H1 (cell line): ENCODE data around the gene DNAJC11. TPM values are rescaled to one million over a fixed set of nuclear protein-coding genes. Genes with fewer than 3 reads are reported as not detected.

Experiments used
- CTCF ChIA-PET: fragments of 300-600 bp; sonication (Branson Sonifier 250); formaldehyde crosslinking; loops from one replicate; lab custom pipeline; 2021; ENCODE audit not compliant: partially characterized antibody; lab: Charles Lee
- POLR2A ChIA-PET: fragments of 300-600 bp; sonication (Branson Sonifier 250); formaldehyde crosslinking; loops from one replicate; lab custom pipeline; 2021; ENCODE audit warnings: inconsistent platforms; ENCODE audit not compliant: partially characterized antibody; lab: Charles Lee
- DNase-seq, 2 experiments: peaks; one replicate each; pipeline versions ENCODE4 v3.0.0 to v3.0.0-alpha.2; 2010 to 2022; ENCODE audit warnings: low spot score in 2 of 2, low read depth in 1 of 2, mixed read lengths in 1 of 2
- FAIRE-seq: peaks from 2 replicates; lab custom pipeline; 2011; peaks lifted over from hg19 to GRCh38; lab: Jason Lieb, UNC
- H2AFZ ChIP-seq: 2 replicates; pipeline ENCODE4 v1.8.1; 2012; ENCODE audit warnings: low read length, inconsistent platforms
- H2AK5ac ChIP-seq: 2 replicates; pipeline ENCODE4 v1.6.1; 2013; ENCODE audit warnings: low read depth, low read length
- H2BK120ac ChIP-seq: replicated peaks from 2 replicates; pipeline ENCODE3; 2013; ENCODE audit warnings: low read depth, low read length, inconsistent platforms
- H2BK12ac ChIP-seq: 2 replicates; pipeline ENCODE4 v1.6.1; 2013; ENCODE audit warnings: low read depth, low read length
- H2BK15ac ChIP-seq: 2 replicates; pipeline ENCODE4 v1.6.1; 2013; ENCODE audit warnings: low read length
- H2BK20ac ChIP-seq: 2 replicates; pipeline ENCODE4 v1.6.1; 2013; ENCODE audit warnings: low read length
- H2BK5ac ChIP-seq: 2 replicates; pipeline ENCODE4 v1.6.1; 2013; ENCODE audit warnings: low read depth, low read length
- H3K14ac ChIP-seq: 2 replicates; pipeline ENCODE4 v1.6.1; 2013; ENCODE audit warnings: inconsistent platforms; ENCODE audit not compliant: insufficient read length
- H3K18ac ChIP-seq: 2 replicates; pipeline ENCODE4 v1.6.1; 2013; ENCODE audit warnings: low read length; ENCODE audit errors: extremely low read depth
- H3K23ac ChIP-seq: 2 replicates; pipeline ENCODE4 v1.6.1; 2013; ENCODE audit warnings: inconsistent platforms; ENCODE audit not compliant: insufficient read length
- H3K23me2 ChIP-seq: 2 replicates; pipeline ENCODE4 v1.6.1; 2013; ENCODE audit warnings: low read depth, low read length
- H3K27ac ChIP-seq: 2 replicates; pipeline ENCODE4 v1.6.1; 2011; ENCODE audit warnings: low read depth, low read length, inconsistent platforms
- H3K27me3 ChIP-seq, 4 experiments: replicated peaks in 1 of 4; 1 replicate in 1 of 4; 2 replicates in 3 of 4; pipeline versions ENCODE4 v1.6.1 to v1.8.1; 2011 to 2013; ENCODE audit warnings: low read length in 3 of 4, mild to moderate bottlenecking in 3 of 4, inconsistent platforms in 2 of 4, mixed read lengths in 2 of 4, moderate library complexity in 1 of 4; ENCODE audit not compliant: control insufficient read depth in 3 of 4, insufficient read depth in 3 of 4; ENCODE audit errors: extremely low read depth in 1 of 4
- H3K36me3 ChIP-seq, 4 experiments: 2 replicates each; pipeline versions ENCODE4 v1.6.1 to v1.8.1; 2011 to 2013; ENCODE audit warnings: mild to moderate bottlenecking in 4 of 4, low read length in 3 of 4, moderate library complexity in 2 of 4, control low read depth in 1 of 4, inconsistent platforms in 1 of 4; ENCODE audit not compliant: insufficient read depth in 4 of 4, control insufficient read depth in 2 of 4
- H3K4ac ChIP-seq: replicated peaks from 2 replicates; pipeline ENCODE3; 2013; ENCODE audit warnings: low read length, low read depth, mixed read lengths, inconsistent platforms; ENCODE audit not compliant: insufficient read length
- H3K4me1 ChIP-seq, 4 experiments: replicated peaks in 1 of 4; 1 replicate in 1 of 4; 2 replicates in 3 of 4; pipeline versions ENCODE4 v1.6.1 to v1.8.1; 2011 to 2013; ENCODE audit warnings: low read length in 3 of 4, inconsistent platforms in 2 of 4, mixed read lengths in 1 of 4; ENCODE audit not compliant: insufficient read depth in 4 of 4, control insufficient read depth in 3 of 4
- H3K4me2 ChIP-seq, 2 experiments: 2 replicates each; pipeline versions ENCODE4 v1.6.1 to v1.8.1; 2011 to 2013; ENCODE audit warnings: low read depth in 2 of 2, low read length in 2 of 2, control low read depth in 1 of 2, inconsistent platforms in 1 of 2, mild to moderate bottlenecking in 1 of 2; ENCODE audit not compliant: insufficient read depth in 1 of 2
- H3K4me3 ChIP-seq, 4 experiments: fragments of 200-600, 300-600 bp in 1 of 4; sonication (generic), shearing (Covaris generic), sonication (Bioruptor Twin) in 1 of 4; 2 replicates each; pipeline versions ENCODE4 v1.5.1 to v1.8.1; 2011 to 2016; ENCODE audit warnings: low read length in 4 of 4, low read depth in 3 of 4, control low read depth in 2 of 4, inconsistent platforms in 2 of 4, mild to moderate bottlenecking in 2 of 4, mixed read lengths in 1 of 4, moderate library complexity in 1 of 4; ENCODE audit not compliant: insufficient read depth in 2 of 4; ENCODE audit errors: extremely low read depth in 1 of 4
- H3K56ac ChIP-seq: replicated peaks from 2 replicates; pipeline ENCODE3; 2013; ENCODE audit warnings: low read depth, mild to moderate bottlenecking, mixed read lengths, low read length, inconsistent platforms; ENCODE audit not compliant: insufficient read length
- H3K79me1 ChIP-seq: 2 replicates; pipeline ENCODE4 v1.6.1; 2013; ENCODE audit warnings: low read depth, low read length, control low read depth
- H3K79me2 ChIP-seq, 2 experiments: 2 replicates each; pipeline versions ENCODE4 v1.6.1 to v1.8.1; 2012 to 2013; ENCODE audit warnings: low read length in 2 of 2, mild to moderate bottlenecking in 2 of 2, inconsistent platforms in 1 of 2; ENCODE audit not compliant: insufficient read depth in 2 of 2, control insufficient read depth in 1 of 2
- H3K9ac ChIP-seq, 4 experiments: replicated peaks in 1 of 4; 1 replicate in 1 of 4; 2 replicates in 3 of 4; pipeline versions ENCODE4 v1.6.1 to v1.8.1; 2011 to 2013; ENCODE audit warnings: low read depth in 3 of 4, low read length in 3 of 4, control low read depth in 2 of 4, mild to moderate bottlenecking in 2 of 4, moderate library complexity in 2 of 4, inconsistent platforms in 1 of 4; ENCODE audit errors: extremely low read depth in 1 of 4
- H3K9me3 ChIP-seq, 2 experiments: 2 replicates each; pipeline versions ENCODE4 v1.6.1 to v1.8.1; 2012 to 2013; ENCODE audit warnings: mild to moderate bottlenecking in 2 of 2, moderate library complexity in 2 of 2, control low read depth in 1 of 2, inconsistent platforms in 1 of 2, low read depth in 1 of 2, low read length in 1 of 2, mixed read lengths in 1 of 2; ENCODE audit not compliant: insufficient read depth in 2 of 2
- H4K20me1 ChIP-seq, 2 experiments: replicated peaks in 1 of 2; 2 replicates each; pipeline versions ENCODE3 to v1.8.1; 2011 to 2013; ENCODE audit warnings: inconsistent platforms in 2 of 2, low read length in 2 of 2, mild to moderate bottlenecking in 1 of 2; ENCODE audit not compliant: insufficient read depth in 2 of 2, control insufficient read depth in 1 of 2
- H4K5ac ChIP-seq: 2 replicates; pipeline ENCODE4 v1.6.1; 2013; ENCODE audit warnings: low read length, low read depth, mixed read lengths, inconsistent platforms; ENCODE audit not compliant: insufficient read length
- H4K8ac ChIP-seq: 2 replicates; pipeline ENCODE4 v1.8.0; 2013; ENCODE audit warnings: mild to moderate bottlenecking, moderate library complexity, low read length, inconsistent platforms; ENCODE audit not compliant: insufficient read depth; ENCODE audit errors: extremely low read depth
- H4K91ac ChIP-seq: replicated peaks from 2 replicates; pipeline ENCODE3; 2013; ENCODE audit warnings: low read length, mixed read lengths, inconsistent platforms; ENCODE audit not compliant: insufficient read length
- RXRA ChIP-seq: IDR thresholded peaks from 2 replicates; pipeline ENCODE4 v1.6.1; 2011; ENCODE audit warnings: low read depth, mild to moderate bottlenecking, low read length, moderate library complexity; ENCODE audit not compliant: insufficient read depth
- WGBS, 2 experiments: shearing (Covaris generic) in 1 of 2; methylation state at CpG; one replicate each; pipeline versions ENCODE4 v1.1.6 to v1.1.7; 2013 to 2015; ENCODE audit warnings: low lambda C conversion rate in 2 of 2, mixed read lengths in 2 of 2, inconsistent platforms in 1 of 2, low coverage in 1 of 2, missing lambda C conversion rate in 1 of 2; ENCODE audit not compliant: insufficient replicate concordance in 2 of 2, insufficient coverage in 1 of 2, insufficient read length in 1 of 2; ENCODE audit errors: extremely low coverage in 1 of 2, missing lambda C conversion rate in 1 of 2; 5-methylcytosine and 5-hydroxymethylcytosine counted together
- polyA plus RNA-seq, 7 experiments: library from polyadenylated mRNA; depleted of rRNA in 3 of 7; stranded (reverse) in 5 of 7; unstranded in 2 of 7; fragments of >200 nt in 5 of 7; fragments of 200-250 nt in 2 of 7; gene quantifications; 1 replicate in 5 of 7; 2 replicates in 1 of 7; 4 replicates in 1 of 7; pipeline versions ENCODE4 v1.2.1 to v1.2.3, GENCODE V29; 2011 to 2013; ENCODE audit warnings: missing spikeins in 2 of 7, mixed read lengths in 2 of 7
- total RNA-seq: library from RNA; stranded (reverse); fragmentation: NEBNext Ultra II Directional; extraction: Animal tissue kit (Norgen Biotek cat#: 25700); gene quantifications from 2 replicates; pipeline ENCODE4 v1.2.1, GENCODE V29; 2021

The DNAJC11 gene
- total and polyA plus RNA-seq, 2 of the 8 experiments (the other 6 are each of a cell fraction or from before 2014, with no cell fraction given) = 43.9 to 90.9 TPM

- no peak overlapping the region for H3K27ac ChIP-seq
- CTCF ChIA-PET = no interaction called here
- H3K4me3 ChIP-seq = no peak overlapping the region
- no peaks in the 10 kb centered on the region for H3K27me3 ChIP-seq
- FAIRE-seq (no peak), DNase-seq (no peak)
- H4K5ac ChIP-seq = no peak overlapping the region
- no peak overlapping the region for H3K23ac ChIP-seq
- no peak overlapping the region for H3K14ac ChIP-seq
- no peaks in the 10 kb centered on the region for H3K36me3 ChIP-seq
- POLR2A ChIA-PET = no interaction called here
- H2AFZ ChIP-seq = no peak overlapping the region
- H3K23me2 ChIP-seq = no peaks in the 10 kb centered on the region; the same call in 1 of the 2 replicates
- no peak overlapping the region for H2AK5ac ChIP-seq
- peaks cover 2 to 7% (median 3%) of the 10 kb centered on the region in 4 experiments; a peak in 4 of 7 replicates for H3K4me1 ChIP-seq
- no peak overlapping the region; the same call in 1 of the 2 replicates for H4K8ac ChIP-seq
- no peak overlapping the region for H4K91ac ChIP-seq
- no peak overlapping the region for H2BK12ac ChIP-seq
- H3K18ac ChIP-seq = no peak overlapping the region
- H3K9ac ChIP-seq = no peak overlapping the region
- no peak overlapping the region for H3K56ac ChIP-seq
- no peak overlapping the region for H3K4ac ChIP-seq
- no peaks in the 10 kb centered on the region for H3K9me3 ChIP-seq
- no peaks in the 10 kb centered on the region for H3K79me1 ChIP-seq
- H3K79me2 ChIP-seq = no peaks in the 10 kb centered on the region
- no peak overlapping the region for H3K4me2 ChIP-seq
- no peak overlapping the region for H2BK20ac ChIP-seq
- H2BK5ac ChIP-seq = no peak overlapping the region
- H4K20me1 ChIP-seq = no peaks in the 10 kb centered on the region
- WGBS, 2 experiments = 94% methylated on average over 21 of the region's 30 CpGs; no CpG with 5 or more reads in 1 of the 2 experiments
- H2BK15ac ChIP-seq = no peak overlapping the region
- no peak overlapping the region for H2BK120ac ChIP-seq
- TF ChIP-seq RXRA = no peak
Observed at GRCh38 chr1:6738987-6739676, 37.5 kb upstream of the DNAJC11 start.
